ENCODE results near the gene STARD6.
"Not testable (repeated sequence)": the region's sequence is repeated elsewhere in the genome, so short reads cannot be mapped to it uniquely, and the experiment has no call there.

DNA sequence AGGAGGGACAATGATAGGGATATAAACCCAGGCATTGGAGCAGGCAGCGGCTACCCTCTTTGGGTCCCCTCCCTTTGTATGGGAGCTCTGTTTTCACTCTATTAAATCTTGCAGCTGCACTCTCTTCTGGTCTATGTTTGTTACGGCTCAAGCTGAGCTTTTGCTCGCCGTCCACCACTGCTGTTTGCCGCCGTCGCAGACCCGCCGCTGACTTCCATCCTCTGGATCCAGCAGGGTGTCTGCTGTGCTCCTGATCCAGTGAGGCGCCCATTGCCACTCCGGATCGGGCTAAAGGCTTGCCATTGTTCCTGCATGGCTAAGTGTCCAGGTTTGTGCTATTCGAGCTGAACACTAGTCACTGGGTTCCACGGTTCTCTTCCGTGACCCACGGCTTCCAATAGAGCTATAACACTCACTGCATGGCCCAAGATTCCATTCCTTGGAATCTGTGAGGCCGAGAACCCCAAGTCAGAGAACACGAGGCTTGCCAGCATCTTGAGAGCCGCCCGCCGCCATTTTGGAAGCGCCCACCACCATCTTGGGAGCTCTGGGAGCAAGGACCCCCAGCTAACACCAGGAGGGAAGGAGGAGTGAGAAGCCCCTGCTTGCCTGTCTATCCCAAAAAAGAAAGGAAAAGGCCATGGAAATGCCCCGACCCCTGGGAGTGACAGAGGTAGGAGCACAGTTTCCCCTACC, 29.3 kb upstream of the STARD6 start:
- TF ChIP-seq, protein P1, sequence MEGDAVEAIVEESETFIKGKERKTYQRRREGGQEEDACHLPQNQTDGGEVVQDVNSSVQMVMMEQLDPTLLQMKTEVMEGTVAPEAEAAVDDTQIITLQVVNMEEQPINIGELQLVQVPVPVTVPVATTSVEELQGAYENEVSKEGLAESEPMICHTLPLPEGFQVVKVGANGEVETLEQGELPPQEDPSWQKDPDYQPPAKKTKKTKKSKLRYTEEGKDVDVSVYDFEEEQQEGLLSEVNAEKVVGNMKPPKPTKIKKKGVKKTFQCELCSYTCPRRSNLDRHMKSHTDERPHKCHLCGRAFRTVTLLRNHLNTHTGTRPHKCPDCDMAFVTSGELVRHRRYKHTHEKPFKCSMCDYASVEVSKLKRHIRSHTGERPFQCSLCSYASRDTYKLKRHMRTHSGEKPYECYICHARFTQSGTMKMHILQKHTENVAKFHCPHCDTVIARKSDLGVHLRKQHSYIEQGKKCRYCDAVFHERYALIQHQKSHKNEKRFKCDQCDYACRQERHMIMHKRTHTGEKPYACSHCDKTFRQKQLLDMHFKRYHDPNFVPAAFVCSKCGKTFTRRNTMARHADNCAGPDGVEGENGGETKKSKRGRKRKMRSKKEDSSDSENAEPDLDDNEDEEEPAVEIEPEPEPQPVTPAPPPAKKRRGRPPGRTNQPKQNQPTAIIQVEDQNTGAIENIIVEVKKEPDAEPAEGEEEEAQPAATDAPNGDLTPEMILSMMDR (IDR thresholded peaks at IDR 0.05) = not testable (repeated sequence)
- TF ChIP-seq POLR2A (IDR thresholded peaks at IDR 0.05) = not testable (repeated sequence)

Measured in sigmoid colon (tissue), 3 donors.